Activated CD4-positive, alpha-beta T cell treated with anti-CD3 and anti-CD28 coated beads for 36 hours (primary cell): ENCODE data around the gene FERMT3. TPM values are rescaled to one million over a fixed set of nuclear protein-coding genes. Genes with fewer than 3 reads are reported as not detected.

Source experiments
- ATAC-seq: fragments of 200-7000 bp; cut with Tn5 transposase; one replicate; pipeline ENCODE4 v1.10.0; 2021; ENCODE audit warnings: mild to moderate bottlenecking, moderate library complexity
- CTCF ChIA-PET: fragments of 350-600 bp; sonication (Branson Sonifier 250); formaldehyde crosslinking; loops from one replicate; lab custom pipeline; 2021; ENCODE audit warnings: antibody characterized with exemption; lab: Charles Lee
- POLR2A ChIA-PET: fragments of 350-600 bp; sonication (Branson Sonifier 250); formaldehyde crosslinking; loops from one replicate; lab custom pipeline; 2021; ENCODE audit warnings: antibody characterized with exemption, inconsistent platforms; lab: Charles Lee
- DNase-seq: peaks from one replicate; pipeline ENCODE4 v3.0.0-alpha.2; 2020
- H3K27ac Mint-ChIP-seq: one replicate; pipeline ENCODE4 v1.8.0; 2021; ENCODE audit warnings: mixed read lengths
- H3K27me3 Mint-ChIP-seq: one replicate; pipeline ENCODE4 v1.8.0; 2021; ENCODE audit warnings: mixed read lengths
- H3K36me3 Mint-ChIP-seq: one replicate; pipeline ENCODE4 v1.8.0; 2021; ENCODE audit warnings: low read depth, mixed read lengths
- H3K4me1 Mint-ChIP-seq: one replicate; pipeline ENCODE4 v1.8.0; 2021; ENCODE audit warnings: mixed read lengths
- H3K4me3 Mint-ChIP-seq: one replicate; pipeline ENCODE4 v1.8.0; 2021; ENCODE audit warnings: mild to moderate bottlenecking, moderate library complexity, mixed read lengths
- H3K9me3 Mint-ChIP-seq: one replicate; pipeline ENCODE4 v1.8.0; 2021; ENCODE audit warnings: low read depth, mixed read lengths
- intact Hi-C, 2 experiments: fragments of 100-400 bp; cut with DNase I in 1 of 2; cut with micrococcal nuclease in 1 of 2; formaldehyde crosslinking; loops; one replicate each; pipeline versions ENCODE4 v1.14.2 to v1.15.1; 2022 to 2024; cut with DNase I, micrococcal nuclease
- total RNA-seq, 2 experiments: library from RNA; stranded (reverse); gene quantifications; one replicate each; pipeline ENCODE4 v1.2.3, GENCODE V29; 2021

The FERMT3 gene
- total RNA-seq, 2 experiments from 2014 or later: 182 to 184 TPM

DNA sequence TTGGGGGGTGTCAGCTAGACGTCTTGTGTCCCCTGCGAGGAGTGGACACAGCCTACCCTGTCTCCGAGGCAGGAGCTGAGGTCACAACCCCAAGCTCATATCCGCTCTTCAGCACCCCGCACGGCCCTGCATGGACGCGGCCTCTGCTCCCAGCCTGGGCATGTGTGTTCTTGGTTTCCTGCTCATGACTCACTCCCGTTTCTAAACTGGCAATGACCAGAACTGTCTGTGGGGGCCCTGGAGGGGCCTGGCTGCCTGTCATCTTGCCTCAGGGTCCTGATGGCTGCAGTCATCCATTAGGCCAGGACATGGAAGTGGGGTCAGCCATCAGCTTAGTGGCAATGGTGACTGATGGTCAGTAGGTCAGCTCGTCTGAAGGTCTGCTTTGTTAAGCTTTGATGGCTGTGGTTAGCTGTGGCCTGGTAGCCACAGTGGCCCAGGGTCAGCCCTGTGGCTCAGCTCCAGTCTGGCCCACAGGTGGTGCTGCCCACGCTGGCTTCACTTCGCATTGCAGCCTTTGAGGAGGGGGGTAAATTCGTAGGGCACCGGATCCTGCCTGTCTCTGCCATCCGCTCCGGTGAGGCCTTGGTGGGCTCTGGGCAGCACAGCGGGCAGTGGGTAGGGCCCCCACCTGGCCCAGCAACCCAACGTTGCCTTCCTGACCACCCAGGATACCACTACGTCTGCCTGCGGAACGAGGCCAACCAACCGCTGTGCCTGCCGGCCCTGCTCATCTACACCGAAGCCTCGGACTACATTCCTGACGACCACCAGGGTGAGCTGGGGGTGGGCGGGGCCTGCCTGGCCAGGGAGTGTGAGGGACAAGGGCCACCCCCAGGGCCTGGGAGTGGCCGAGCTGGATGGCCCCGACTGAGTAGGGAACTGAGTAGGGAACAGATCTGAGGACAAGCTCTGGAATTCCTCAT lies 56.8 kb downstream of the FERMT3 start:
- POLR2A ChIA-PET: no interaction called here
- H3K9me3 Mint-ChIP-seq: no peaks in the 10 kb centered on the region

DNA sequence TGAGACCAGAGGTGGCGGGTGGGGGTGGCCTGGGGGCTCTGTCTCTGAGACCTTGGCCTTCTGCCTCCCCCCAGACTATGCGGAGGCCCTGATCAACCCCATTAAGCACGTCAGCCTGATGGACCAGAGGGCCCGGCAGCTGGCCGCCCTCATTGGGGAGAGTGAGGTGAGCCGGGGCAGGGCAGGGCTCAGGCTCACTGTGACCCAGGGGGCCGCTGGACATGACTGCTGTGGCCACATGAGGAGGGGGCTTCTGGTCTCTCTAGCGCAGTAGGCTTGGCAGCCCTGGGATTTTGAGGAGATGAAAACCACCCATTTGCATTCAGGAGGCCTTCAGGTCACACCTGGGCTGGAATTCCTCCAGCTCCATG lies 57.4 kb downstream of the FERMT3 start:
- H3K27me3 Mint-ChIP-seq: no peaks in the 10 kb centered on the region
- no peak overlapping the region for H3K27ac Mint-ChIP-seq
- H3K4me3 Mint-ChIP-seq: no peak overlapping the region
- ChIA-PET CTCF (interaction anchor here (1.0 to 1.3 kb wide), 2 partner anchors 11 to 37 kb away, joined by 3 to 5 read pairs; no protein-coding TSS in a partner anchor), POLR2A (no interaction called here)
- peaks cover 22% of the 10 kb centered on the region for H3K4me1 Mint-ChIP-seq
- no peaks in the 10 kb centered on the region for H3K9me3 Mint-ChIP-seq
- H3K36me3 Mint-ChIP-seq: peaks cover 10% of the 10 kb centered on the region
- intact Hi-C loops: no loop called here
- ATAC-seq: no peak
- DNase-seq: no peak

More for the DNA sequence above, 56.8 kb downstream of the FERMT3 start:
- no peak for DNase-seq
- Mint-ChIP-seq H3K4me1 (peaks cover 16% of the 10 kb centered on the region), H3K4me3 (no peak overlapping the region), H3K27me3 (no peaks in the 10 kb centered on the region), H3K27ac (no peak overlapping the region), H3K36me3 (peaks cover 7% of the 10 kb centered on the region)
- intact Hi-C loops: no loop called here
- no peak for ATAC-seq
- CTCF ChIA-PET: interaction anchor here (0.9 to 1.0 kb wide), 2 partner anchors 11 to 37 kb away, joined by 3 read pairs; no protein-coding TSS in a partner anchor

DNA sequence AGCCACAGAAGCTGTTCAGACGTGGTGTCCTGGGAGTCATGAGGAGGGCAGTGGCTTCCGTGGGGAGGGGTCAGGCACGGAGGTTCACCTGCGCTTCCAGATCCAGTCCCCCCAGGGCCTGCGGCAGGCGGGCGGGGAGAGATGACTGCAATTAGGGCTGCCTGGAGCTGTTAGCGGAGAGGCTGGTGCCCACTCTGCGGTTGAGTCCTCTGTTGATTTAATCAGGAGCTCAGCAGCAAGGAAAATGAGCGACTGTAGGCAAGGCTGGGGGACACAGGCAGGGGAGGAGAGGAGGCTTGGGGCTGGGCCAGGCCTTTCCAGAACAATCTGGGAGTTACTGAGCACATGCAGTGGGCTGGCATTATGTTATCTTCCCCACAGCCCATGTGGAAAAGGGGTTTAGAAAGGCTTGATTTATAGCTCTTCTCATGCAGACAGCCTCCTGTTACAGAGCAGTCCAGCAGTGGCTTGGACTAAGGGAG lies 57.9 kb downstream of the FERMT3 start:
- Mint-ChIP-seq H3K27me3 (no peaks in the 10 kb centered on the region), H3K9me3 (no peaks in the 10 kb centered on the region), H3K36me3 (peaks cover 10% of the 10 kb centered on the region), H3K4me3 (no peak overlapping the region), H3K27ac (no peak overlapping the region), H3K4me1 (peaks cover 22% of the 10 kb centered on the region)
- no peak for DNase-seq
- no peak for ATAC-seq
- POLR2A ChIA-PET: no interaction called here
- CTCF ChIA-PET: interaction anchor here (1.3 kb wide), 2 partner anchors 36 to 40 kb away, joined by 4 to 5 read pairs; no protein-coding TSS in a partner anchor
- intact Hi-C loops: no loop called here

DNA sequence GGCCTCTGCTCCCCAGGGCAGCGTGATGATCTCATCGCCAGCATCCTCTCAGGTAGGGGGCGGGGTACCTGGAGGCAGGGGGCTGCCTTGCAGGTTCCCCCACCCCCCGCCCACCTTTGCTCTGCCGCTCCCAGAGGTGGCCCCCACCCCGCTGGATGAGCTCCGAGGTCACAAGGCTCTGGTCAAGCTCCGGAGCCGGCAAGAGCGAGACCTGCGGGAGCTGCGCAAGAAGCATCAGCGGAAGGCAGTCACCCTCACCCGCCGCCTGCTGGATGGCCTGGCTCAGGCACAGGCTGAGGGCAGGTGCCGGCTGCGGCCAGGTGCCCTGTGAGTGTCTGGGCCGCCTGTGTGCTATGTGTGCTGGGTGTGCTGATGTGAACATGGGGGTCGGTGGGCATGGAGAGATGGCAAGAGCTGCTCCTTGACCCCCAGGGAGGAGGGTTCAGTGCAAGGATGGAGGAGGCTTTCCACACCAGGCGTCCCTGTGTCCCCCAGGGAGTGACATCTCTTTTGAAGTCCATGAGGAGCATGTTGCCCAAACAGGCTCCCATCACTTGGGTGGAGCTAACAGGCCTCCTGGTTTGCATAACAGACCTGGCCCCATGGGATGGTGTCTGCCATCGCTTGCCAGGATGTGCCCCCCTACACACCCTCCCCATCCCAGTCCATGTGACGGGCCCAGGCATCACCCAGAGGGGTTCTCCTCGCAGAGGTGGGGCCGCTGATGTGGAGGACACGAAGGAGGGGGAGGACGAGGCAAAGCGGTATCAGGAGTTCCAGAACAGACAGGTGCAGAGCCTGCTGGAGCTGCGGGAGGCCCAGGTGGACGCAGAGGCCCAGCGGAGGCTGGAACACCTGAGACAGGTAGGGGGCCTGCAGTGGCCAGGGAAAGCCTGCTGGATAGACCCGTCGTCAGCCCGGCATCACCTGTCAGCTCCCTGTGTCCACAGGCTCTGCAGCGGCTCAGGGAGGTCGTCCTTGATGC lies 58.9 kb downstream of the FERMT3 start:
- Mint-ChIP-seq H3K27me3 (no peaks in the 10 kb centered on the region), H3K9me3 (no peaks in the 10 kb centered on the region), H3K36me3 (peaks cover 11% of the 10 kb centered on the region), H3K4me1 (peaks cover 12% of the 10 kb centered on the region), H3K27ac (no peak overlapping the region), H3K4me3 (no peak overlapping the region)
- ATAC-seq (no peak), DNase-seq (no peak)
- intact Hi-C loops: no loop called here
- POLR2A ChIA-PET: no interaction called here
- CTCF ChIA-PET: interaction anchor here (0.5 to 1.3 kb wide), 3 partner anchors 16 to 39 kb away, joined by 4 to 5 read pairs (median 4); no protein-coding TSS in a partner anchor

DNA sequence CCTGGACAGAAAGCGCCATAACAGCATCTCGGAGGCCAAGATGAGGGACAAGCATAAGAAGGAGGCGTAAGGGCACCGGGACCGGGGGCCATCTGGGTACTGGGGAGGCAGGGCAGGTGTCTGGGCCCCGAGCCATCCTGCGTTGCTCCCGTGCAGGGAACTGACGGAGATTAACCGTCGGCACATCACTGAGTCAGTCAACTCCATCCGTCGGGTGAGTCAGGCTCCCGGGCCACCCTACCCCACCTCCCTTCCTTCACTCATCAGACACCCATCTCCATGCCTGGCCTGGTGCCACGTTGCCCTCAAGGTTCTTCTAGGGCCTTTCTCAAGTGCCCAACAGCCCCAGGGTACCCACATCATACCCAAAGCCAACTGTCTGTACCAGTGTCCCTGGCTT lies 59.8 kb downstream of the FERMT3 start:
- Mint-ChIP-seq H3K36me3 (peaks cover 11% of the 10 kb centered on the region), H3K27me3 (no peaks in the 10 kb centered on the region), H3K9me3 (no peaks in the 10 kb centered on the region), H3K4me1 (peaks cover 12% of the 10 kb centered on the region), H3K27ac (no peak overlapping the region), H3K4me3 (no peak overlapping the region)
- DNase-seq (no peak), ATAC-seq (no peak)
- intact Hi-C loops: no loop called here
- ChIA-PET POLR2A (no interaction called here), CTCF (interaction anchor here (6.6 kb wide), 1 partner anchor 36 kb away, joined by 55 read pairs; the partner anchor contains the start of gene ESRRA)

DNA sequence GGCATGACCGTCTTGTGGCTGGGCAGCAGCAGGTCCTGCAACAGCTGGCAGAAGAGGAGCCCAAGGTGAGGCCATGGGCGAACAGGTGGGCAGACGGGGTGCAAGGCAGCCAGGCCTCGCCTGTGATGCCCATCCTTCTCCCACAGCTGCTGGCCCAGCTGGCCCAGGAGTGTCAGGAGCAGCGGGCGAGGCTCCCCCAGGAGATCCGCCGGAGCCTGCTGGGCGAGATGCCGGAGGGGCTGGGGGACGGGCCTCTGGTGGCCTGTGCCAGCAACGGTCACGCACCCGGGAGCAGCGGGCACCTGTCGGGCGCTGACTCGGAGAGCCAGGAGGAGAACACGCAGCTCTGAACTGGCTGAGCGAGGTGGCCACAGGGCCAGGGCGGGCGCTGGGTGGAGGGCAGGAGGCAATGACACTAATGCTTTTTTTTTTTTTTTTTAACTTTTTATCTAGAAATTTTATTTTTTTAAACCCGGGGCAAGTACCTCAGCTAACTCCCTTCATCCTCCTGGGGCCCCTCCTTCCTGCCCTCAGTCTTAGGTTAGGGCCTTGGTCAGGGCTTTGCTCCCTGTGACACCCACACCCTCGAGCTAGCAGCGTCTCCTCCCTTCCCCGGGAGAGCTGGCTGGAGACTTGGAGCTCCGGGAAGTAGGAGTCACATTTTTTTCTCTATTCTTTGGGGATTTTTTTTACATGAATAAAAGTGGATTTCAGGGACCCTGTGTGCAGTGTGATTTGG lies 60.9 kb downstream of the FERMT3 start:
- Mint-ChIP-seq H3K9me3 (no peaks in the 10 kb centered on the region), H3K4me1 (peaks cover 18% of the 10 kb centered on the region), H3K4me3 (no peak overlapping the region), H3K27ac (no peak overlapping the region), H3K36me3 (peaks cover 11% of the 10 kb centered on the region), H3K27me3 (no peaks in the 10 kb centered on the region)
- POLR2A ChIA-PET: interaction anchor here (0.6 kb wide), 1 partner anchor 59 kb away, joined by 3 read pairs; no protein-coding TSS in a partner anchor
- intact Hi-C loops: no loop called here
- CTCF ChIA-PET: interaction anchor here (0.6 to 6.6 kb wide), 6 partner anchors 11 to 1254 kb away, joined by 3 to 55 read pairs (median 3); partner anchors contain the start of gene ESRRA
- ATAC-seq (no peak), DNase-seq (no peak)

DNA sequence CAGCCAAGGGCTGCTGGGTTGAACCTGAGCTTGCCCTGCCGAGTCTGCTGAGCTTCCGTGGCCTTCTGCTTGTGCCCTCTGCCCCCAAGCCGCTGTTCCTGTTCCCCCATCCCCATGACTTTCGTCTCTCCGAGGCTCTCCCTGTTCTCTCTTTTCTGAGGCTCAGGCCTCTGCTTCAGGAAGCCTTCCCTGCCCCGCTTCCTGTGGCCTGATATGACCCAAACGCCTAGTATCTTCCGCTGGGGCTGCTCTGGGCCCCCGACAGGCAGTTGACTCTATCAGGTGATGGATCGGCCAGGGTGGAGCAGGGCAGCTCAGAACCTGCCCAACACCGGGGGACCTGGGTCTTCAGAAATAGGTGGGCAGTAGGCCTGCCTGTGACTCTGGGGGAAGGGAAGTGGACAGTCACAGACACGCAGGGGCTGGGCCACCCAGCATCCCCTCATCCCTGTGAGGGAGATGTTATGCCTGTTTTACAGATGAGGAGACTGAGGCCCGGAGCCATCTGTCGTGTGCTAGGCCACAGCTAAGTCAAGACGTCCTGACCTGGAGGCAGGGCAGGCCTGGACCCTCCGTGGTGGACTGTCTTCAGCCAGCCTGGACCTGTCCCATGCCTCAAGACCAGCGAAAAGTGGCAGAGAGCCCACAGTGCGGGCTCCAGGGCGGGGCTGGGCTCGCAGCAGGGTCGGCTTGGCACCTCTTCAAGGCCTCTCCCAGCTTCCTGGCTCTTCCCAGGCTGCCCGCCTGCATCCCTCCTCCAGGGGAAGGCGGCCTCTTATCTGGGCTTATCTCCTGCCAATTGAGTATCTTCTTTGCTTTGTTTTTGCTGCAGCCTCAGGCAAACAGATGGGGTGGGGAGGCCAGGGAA lies 61.7 kb downstream of the FERMT3 start:
- Mint-ChIP-seq H3K4me1 (peaks cover 19% of the 10 kb centered on the region), H3K9me3 (no peaks in the 10 kb centered on the region), H3K36me3 (peaks cover 10% of the 10 kb centered on the region), H3K4me3 (peak overlapping the region; percentile 98), H3K27ac (peak overlapping the region; percentile 96), H3K27me3 (no peaks in the 10 kb centered on the region)
- POLR2A ChIA-PET: interaction anchor here (0.6 to 1.1 kb wide), 2 partner anchors 49 to 62 kb away, joined by 5 to 6 read pairs; partner anchors contain the start of genes FERMT3, PRDX5 and TRMT112
- DNase-seq (no peak), ATAC-seq (no peak)
- intact Hi-C loops: no loop called here
- CTCF ChIA-PET: interaction anchor here (0.6 to 6.6 kb wide), 11 partner anchors 12 to 620 kb away, joined by 3 to 55 read pairs (median 3); partner anchors contain the start of genes ESRRA, NUDT22, PRDX5 and TRPT1

DNA sequence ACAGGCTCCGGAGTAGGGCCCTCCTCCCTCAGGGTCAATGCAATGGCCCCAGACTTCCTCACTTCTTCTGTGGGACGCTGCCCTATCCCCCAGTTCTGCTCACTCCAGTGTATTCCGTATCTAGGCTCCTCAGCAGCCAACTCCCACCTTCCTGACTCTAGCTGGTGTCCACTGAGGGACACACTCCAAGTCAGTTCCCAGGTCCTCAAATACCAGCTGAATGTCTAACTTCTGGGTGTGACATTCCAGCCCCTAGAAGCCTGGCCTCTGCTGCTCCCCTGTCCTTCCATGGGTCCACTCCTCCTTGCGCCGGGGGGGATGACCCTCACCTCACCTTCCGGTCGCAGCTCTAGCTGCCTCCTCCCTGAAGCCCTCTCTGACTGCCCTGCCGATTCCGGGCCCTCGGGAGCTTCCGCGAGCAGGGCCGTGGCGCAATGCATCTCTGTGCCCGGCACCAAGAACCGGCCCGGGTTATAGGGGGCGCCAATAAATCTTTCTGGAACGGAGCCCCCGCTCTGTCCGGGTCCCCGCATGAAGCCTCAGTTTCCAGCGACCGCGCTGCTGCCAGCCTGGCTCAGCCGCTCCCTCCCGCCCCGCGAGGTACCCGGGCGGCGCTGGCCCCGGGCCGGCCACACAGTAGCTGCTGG lies 62.5 kb downstream of the FERMT3 start:
- Mint-ChIP-seq H3K4me3 (peak overlapping the region; percentile 98), H3K36me3 (peaks cover 10% of the 10 kb centered on the region), H3K9me3 (no peaks in the 10 kb centered on the region), H3K27ac (peak overlapping the region; percentile 96), H3K4me1 (peaks cover 19% of the 10 kb centered on the region), H3K27me3 (no peaks in the 10 kb centered on the region)
- peak; percentile 71 for DNase-seq
- POLR2A ChIA-PET: interaction anchor here (0.6 to 1.5 kb wide), 5 partner anchors 15 to 63 kb away, joined by 3 to 6 read pairs (median 5); partner anchors contain the start of genes BAD, FERMT3, FKBP2 and PRDX5
- intact Hi-C loops: loop anchor here (1.0 kb wide), 4 partner anchors 18 to 71 kb away; partner anchors contain the start of genes NUDT22 (in 2 of the 2), PLCB3 (in 2 of the 2), TRPT1 (in 2 of the 2) and CCDC88B (in 1 of the 2)
- peak; percentile 9 for ATAC-seq
- CTCF ChIA-PET: interaction anchor here (0.7 to 6.6 kb wide), 8 partner anchors 15 to 49 kb away, joined by 3 to 55 read pairs (median 6); partner anchors contain the start of genes ESRRA, NUDT22, PRDX5 and TRPT1
